NCI-H510A (cell line): ENCODE results near the gene PAM.
"Not testable (repeated sequence)": the region's sequence is repeated elsewhere in the genome, so short reads cannot be mapped to it uniquely, and the experiment has no call there.

Experiments used
- DNase-seq: peaks from one replicate; lab custom pipeline; 2025; lab: John Stamatoyannopoulos, UW

Gene PAM

DNA sequence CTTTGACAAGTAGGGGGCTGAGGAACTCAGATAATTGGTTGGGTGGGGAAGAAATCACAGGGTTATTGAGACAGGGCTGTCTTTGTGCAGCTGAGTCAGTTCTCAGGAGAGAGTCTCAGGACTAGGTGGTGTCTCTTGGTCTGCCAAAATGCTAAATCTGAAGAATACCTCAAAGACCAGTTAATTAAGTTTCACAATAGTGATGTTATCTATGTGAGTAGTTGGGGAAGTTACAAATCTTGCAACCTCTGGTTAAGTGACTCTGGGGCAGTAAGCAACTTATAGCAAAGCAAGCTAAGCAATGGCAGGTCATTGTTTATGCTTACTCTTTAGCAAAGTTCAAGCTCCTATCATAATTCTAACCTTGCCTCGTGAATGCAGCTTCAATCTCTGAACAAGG is 311.2 kb downstream of the PAM start:
- no peak for DNase-seq

DNA sequence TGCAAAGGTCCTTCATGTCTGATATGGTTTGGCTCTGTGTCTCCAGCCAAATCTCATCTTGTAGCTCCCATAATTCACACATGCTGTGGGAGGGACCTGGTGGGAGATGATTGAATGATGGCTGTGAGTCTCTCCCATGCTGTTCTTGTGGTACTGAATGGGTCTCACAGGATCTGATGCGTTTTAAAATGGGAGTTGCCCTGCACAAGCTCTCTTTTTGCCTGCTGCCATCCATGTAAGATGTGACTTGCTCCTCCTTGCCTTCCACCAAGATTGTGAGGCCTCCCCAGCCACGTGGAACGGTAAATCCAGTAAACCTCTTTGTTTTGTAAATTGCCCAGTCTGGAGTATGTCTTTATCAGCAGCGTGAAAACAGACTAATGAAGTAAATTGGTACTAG is 318.4 kb downstream of the PAM start:
- not testable (repeated sequence) for DNase-seq

DNA sequence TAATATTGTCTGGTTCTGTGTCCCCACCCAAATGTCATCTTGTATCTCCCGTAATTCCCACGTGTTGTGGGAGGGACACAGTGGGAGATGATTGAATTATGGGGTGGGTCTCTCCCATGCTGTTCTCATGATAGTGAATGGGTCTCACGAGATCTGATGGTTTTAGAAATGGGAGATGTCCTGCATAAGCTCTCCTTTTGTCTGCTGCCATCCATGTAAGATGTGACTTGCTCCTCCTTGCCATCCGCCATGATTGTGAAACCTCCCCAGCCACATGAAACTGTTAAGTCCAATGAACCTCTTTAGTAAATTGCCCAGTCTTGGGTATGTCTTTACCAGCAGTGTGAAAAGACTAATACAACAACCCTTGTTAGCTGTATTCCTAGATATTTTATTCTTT is 320.3 kb downstream of the PAM start:
- DNase-seq, result no peak
